ENCODE measurements around the gene SLC25A44.

SLC25A44 gene

GRCh38 chr1:156155756-156156510, 38.0 kb upstream of the SLC25A44 start:
- TF ChIP-seq, protein P1, sequence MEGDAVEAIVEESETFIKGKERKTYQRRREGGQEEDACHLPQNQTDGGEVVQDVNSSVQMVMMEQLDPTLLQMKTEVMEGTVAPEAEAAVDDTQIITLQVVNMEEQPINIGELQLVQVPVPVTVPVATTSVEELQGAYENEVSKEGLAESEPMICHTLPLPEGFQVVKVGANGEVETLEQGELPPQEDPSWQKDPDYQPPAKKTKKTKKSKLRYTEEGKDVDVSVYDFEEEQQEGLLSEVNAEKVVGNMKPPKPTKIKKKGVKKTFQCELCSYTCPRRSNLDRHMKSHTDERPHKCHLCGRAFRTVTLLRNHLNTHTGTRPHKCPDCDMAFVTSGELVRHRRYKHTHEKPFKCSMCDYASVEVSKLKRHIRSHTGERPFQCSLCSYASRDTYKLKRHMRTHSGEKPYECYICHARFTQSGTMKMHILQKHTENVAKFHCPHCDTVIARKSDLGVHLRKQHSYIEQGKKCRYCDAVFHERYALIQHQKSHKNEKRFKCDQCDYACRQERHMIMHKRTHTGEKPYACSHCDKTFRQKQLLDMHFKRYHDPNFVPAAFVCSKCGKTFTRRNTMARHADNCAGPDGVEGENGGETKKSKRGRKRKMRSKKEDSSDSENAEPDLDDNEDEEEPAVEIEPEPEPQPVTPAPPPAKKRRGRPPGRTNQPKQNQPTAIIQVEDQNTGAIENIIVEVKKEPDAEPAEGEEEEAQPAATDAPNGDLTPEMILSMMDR (conservative IDR thresholded peaks at IDR 0.05; ENCODE audit: control insufficient read depth, insufficient read depth, low read depth, low read length) = no peak
- no peak overlapping the region for H3K4me3 ChIP-seq (ENCODE audit: control insufficient read depth, low read depth, low read length)
- DNase-seq (ENCODE audit: low read depth) = no peak

- TF ChIP-seq, protein P1 (conservative IDR thresholded peaks at IDR 0.05; ENCODE audit: control insufficient read depth, insufficient read depth, low read depth, low read length) = no peak
- DNase-seq (ENCODE audit: low read depth) = no peak
- no peak overlapping the region for H3K4me3 ChIP-seq (ENCODE audit: control insufficient read depth, low read depth, low read length)
Observed at GRCh38 chr1:156157506-156157905, 36.4 kb upstream of the SLC25A44 start.

DNA sequence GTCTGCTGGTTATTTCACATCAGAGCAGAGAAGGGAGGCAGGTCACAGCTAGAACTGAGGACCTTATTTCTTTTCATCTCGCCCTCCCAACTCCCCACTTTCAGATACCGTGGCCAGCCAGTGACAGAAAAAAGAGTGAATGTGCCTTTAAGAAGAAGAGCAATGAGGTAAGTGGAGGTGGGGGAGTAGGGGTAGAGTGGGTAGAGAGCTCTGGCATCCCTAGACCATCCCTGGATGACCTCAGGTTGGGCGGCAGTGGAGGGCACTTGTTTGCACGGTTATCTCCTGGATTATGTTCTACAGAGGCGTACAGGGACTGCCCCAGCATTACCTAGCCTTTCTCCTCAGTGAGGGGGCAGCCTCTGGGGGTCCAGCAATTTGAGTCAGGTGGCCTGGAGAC, 35.9 kb upstream of the SLC25A44 start:
- no peak overlapping the region for H3K4me3 ChIP-seq (ENCODE audit: control insufficient read depth, low read depth, low read length)
- no peak for DNase-seq (ENCODE audit: low read depth)
- TF ChIP-seq, protein P1 (conservative IDR thresholded peaks at IDR 0.05; ENCODE audit: control insufficient read depth, insufficient read depth, low read depth, low read length) = no peak

GRCh38 chr1:156160000-156160742, 33.7 kb upstream of the SLC25A44 start:
- peak overlapping the region; percentile 24 for H3K4me3 ChIP-seq (ENCODE audit: control insufficient read depth, low read depth, low read length)
- DNase-seq (ENCODE audit: low read depth) = no peak
- TF ChIP-seq, protein P1 (conservative IDR thresholded peaks at IDR 0.05; ENCODE audit: control insufficient read depth, insufficient read depth, low read depth, low read length) = no peak

GRCh38 chr1:156160743-156161171, 33.1 kb upstream of the SLC25A44 start:
- DNase-seq (ENCODE audit: low read depth) = peak; percentile 58
- peak overlapping the region; percentile 24 for H3K4me3 ChIP-seq (ENCODE audit: control insufficient read depth, low read depth, low read length)
- TF ChIP-seq, protein P1 (conservative IDR thresholded peaks at IDR 0.05; ENCODE audit: control insufficient read depth, insufficient read depth, low read depth, low read length) = no peak

DNA sequence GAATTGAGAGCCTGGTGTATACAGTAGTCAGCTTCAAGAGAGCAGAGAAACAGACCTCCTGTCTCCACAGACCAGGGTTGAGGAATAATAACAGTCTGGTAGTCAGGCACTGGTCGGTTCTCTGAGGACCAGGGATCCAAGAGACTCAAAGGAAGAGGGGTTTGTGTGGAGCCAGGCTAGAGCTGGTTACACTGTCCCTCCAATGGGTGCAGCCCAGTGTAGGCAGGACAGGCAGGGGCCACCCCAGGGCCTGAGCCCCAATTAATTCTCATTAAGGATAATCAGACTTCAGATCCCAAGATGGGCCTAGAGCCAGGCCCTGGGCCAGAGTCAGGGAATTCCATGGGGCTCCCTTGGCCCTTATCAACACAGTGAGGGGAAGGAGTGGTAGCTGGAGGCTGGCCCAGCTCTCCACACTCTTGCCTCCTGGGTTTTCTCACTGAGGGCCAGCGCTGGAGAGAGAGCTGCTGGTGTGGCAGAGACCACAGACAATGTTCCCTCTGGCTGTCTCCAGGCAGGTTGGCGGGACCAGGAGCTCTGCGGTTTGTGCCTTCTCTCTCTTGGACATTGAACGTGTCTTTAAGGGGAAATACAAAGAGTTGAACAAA, 31.4 kb upstream of the SLC25A44 start:
- no peak overlapping the region for H3K4me3 ChIP-seq (ENCODE audit: control insufficient read depth, low read depth, low read length)
- DNase-seq (ENCODE audit: low read depth) = no peak
- TF ChIP-seq, protein P1 (conservative IDR thresholded peaks at IDR 0.05; ENCODE audit: control insufficient read depth, insufficient read depth, low read depth, low read length) = no peak

Measured in fibroblast of mammary gland (primary cell).